HCT116 (cell line): ENCODE results near the gene RBM4B.
"Not testable (repeated sequence)": the region's sequence is repeated elsewhere in the genome, so short reads cannot be mapped to it uniquely, and the experiment has no call there.

Experiments
- CEBPB ChIP-seq: IDR thresholded peaks from 2 replicates; pipeline ENCODE4 v1.6.1; 2012; ENCODE audit warnings: low read depth
- CTCF ChIP-seq, 3 experiments: fragments of 200-600 bp in 1 of 3; sonication (generic) in 1 of 3; IDR thresholded peaks in 2 of 3; conservative IDR thresholded peaks in 1 of 3; 2 replicates each; pipeline ENCODE4 v1.5.1; 2012 to 2017; ENCODE audit warnings: low read depth in 2 of 3, low read length in 2 of 3, antibody characterized with exemption in 1 of 3, borderline replicate concordance in 1 of 3, control low read depth in 1 of 3, mild to moderate bottlenecking in 1 of 3, mixed read lengths in 1 of 3, mixed run types in 1 of 3, moderate library complexity in 1 of 3; ENCODE audit not compliant: insufficient read depth in 1 of 3
- EZH2 ChIP-seq: fragments of 200-600 bp; sonication (generic); IDR thresholded peaks from 2 replicates; pipeline ENCODE4 v1.6.1; 2017; ENCODE audit warnings: antibody characterized with exemption, mixed run types
- EZH2phosphoT487 ChIP-seq: fragments of 200-600 bp; IDR thresholded peaks from 2 replicates; pipeline ENCODE4 v1.6.1; 2018; ENCODE audit warnings: antibody characterized with exemption, borderline replicate concordance
- JUND ChIP-seq: IDR thresholded peaks from 2 replicates; pipeline ENCODE4 v1.6.1; 2012
- MAX ChIP-seq: IDR thresholded peaks from 2 replicates; pipeline ENCODE4 v1.6.1; 2012
- POLR2A ChIP-seq: IDR thresholded peaks from 2 replicates; pipeline ENCODE4 v1.7.0; 2011; ENCODE audit warnings: borderline replicate concordance; ENCODE audit not compliant: insufficient read depth, insufficient read length; ENCODE audit errors: extremely low read depth
- POLR2AphosphoS5 ChIP-seq: IDR thresholded peaks from 2 replicates; pipeline ENCODE4 v1.6.1; 2011; ENCODE audit warnings: mild to moderate bottlenecking, low read depth, low read length, moderate library complexity
- RAD21 ChIP-seq: IDR thresholded peaks from 2 replicates; pipeline ENCODE4 v1.6.1; 2012; ENCODE audit warnings: low read depth, mild to moderate bottlenecking
- REST ChIP-seq: IDR thresholded peaks from 2 replicates; pipeline ENCODE4 v1.6.1; 2012; ENCODE audit warnings: low read depth
- YY1 ChIP-seq: IDR thresholded peaks from 2 replicates; pipeline ENCODE4 v1.6.1; 2011; ENCODE audit warnings: low read length, low read depth, moderate library complexity, mild to moderate bottlenecking; ENCODE audit not compliant: insufficient replicate concordance; ENCODE audit errors: extremely low read depth
- ZBTB33 ChIP-seq: IDR thresholded peaks from 2 replicates; pipeline ENCODE4 v1.6.1; 2011; ENCODE audit warnings: mild to moderate bottlenecking, low read length, moderate library complexity; ENCODE audit not compliant: insufficient replicate concordance; ENCODE audit errors: extremely low read depth
- ZFX ChIP-seq: fragments of 450-650 bp; IDR thresholded peaks from 2 replicates; pipeline ENCODE4 v1.6.1; 2017
- ZNF274 ChIP-seq: fragments of 200-500 bp; sonication (Bioruptor generic); IDR thresholded peaks from 2 replicates; pipeline ENCODE4 v1.6.1; 2014; ENCODE audit warnings: mild to moderate bottlenecking, low read depth, low read length, inconsistent platforms

- TF ChIP-seq MAX; CTCF (IDR thresholded peaks at IDR 0.05 in 2 of 3, conservative IDR thresholded peaks at IDR 0.05 in 1 of 3; ENCODE audit: borderline replicate concordance in 1 of 3, insufficient read depth in 1 of 3, low read depth in 2 of 3, low read length in 2 of 3); ZNF274; POLR2A; RAD21; CEBPB; ZBTB33; YY1; EZH2; REST; ZFX; EZH2phosphoT487; JUND; POLR2AphosphoS5: not testable (repeated sequence)
These were observed 37.8 kb downstream of the RBM4B start for GRCh38 chr11:66639814-66640340.
